Ishikawa (cell line): ENCODE data around the gene ZNF141.

Source experiments
- CEBPB ChIP-seq: IDR thresholded peaks from 2 replicates; pipeline ENCODE4 v1.6.1; 2012
- CREB1 ChIP-seq: IDR thresholded peaks from 2 replicates; pipeline ENCODE4 v1.6.1; 2012; ENCODE audit warnings: low read depth
- EGR1 ChIP-seq: IDR thresholded peaks from 2 replicates; pipeline ENCODE4 v1.6.1; 2012
- EP300 ChIP-seq: IDR thresholded peaks from 2 replicates; pipeline ENCODE4 v1.6.1; 2012; ENCODE audit warnings: borderline replicate concordance
- MAX ChIP-seq: IDR thresholded peaks from 2 replicates; pipeline ENCODE4 v1.6.1; 2012
- NFIC ChIP-seq: IDR thresholded peaks from 2 replicates; pipeline ENCODE4 v1.6.1; 2012
- RAD21 ChIP-seq: IDR thresholded peaks from 2 replicates; pipeline ENCODE4 v1.6.1; 2012; ENCODE audit warnings: low read depth
- REST ChIP-seq: IDR thresholded peaks from 2 replicates; pipeline ENCODE4 v1.6.1; 2012; ENCODE audit warnings: low read depth, mild to moderate bottlenecking
- TAF1 ChIP-seq: IDR thresholded peaks from 2 replicates; pipeline ENCODE4 v1.6.1; 2012; ENCODE audit warnings: low read depth, mild to moderate bottlenecking
- TCF12 ChIP-seq: IDR thresholded peaks from 2 replicates; pipeline ENCODE4 v1.6.1; 2012; ENCODE audit warnings: low read depth
- TEAD4 ChIP-seq: IDR thresholded peaks from 2 replicates; pipeline ENCODE4 v1.6.1; 2012
- USF1 ChIP-seq: IDR thresholded peaks from 2 replicates; pipeline ENCODE4 v1.6.1; 2012
- YY1 ChIP-seq: IDR thresholded peaks from 2 replicates; pipeline ENCODE4 v1.6.1; 2012; ENCODE audit warnings: low read depth
- ZBTB7A ChIP-seq: IDR thresholded peaks from 2 replicates; pipeline ENCODE4 v1.6.1; 2012; ENCODE audit warnings: low read depth

DNA sequence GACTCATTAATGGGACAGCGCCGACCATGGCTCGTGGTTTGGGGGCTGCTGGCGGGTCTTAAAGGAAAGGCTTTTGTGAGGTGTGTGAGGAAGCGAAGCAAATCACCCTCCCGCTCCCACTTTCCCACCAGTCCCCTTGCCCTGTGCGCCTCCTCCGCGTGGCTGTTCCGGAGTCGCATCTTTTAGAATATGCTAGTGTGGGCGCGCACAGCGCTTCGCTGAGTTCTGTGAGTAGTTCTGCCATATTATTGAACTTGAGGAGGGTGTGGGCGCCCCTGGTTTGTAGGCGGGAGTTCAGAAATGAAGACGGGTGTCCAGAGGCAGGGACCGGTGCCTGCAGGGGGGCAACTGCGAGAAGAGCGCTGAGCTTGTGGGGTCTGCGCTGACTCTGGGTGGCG, 49.1 kb downstream of the ZNF141 start:
- TF ChIP-seq YY1 (no peak), TEAD4 (no peak), RAD21 (no peak), TAF1 (no peak), EGR1 (no peak), CEBPB (no peak), USF1 (no peak), TCF12 (no peak), EP300 (no peak), REST (no peak), CREB1 (no peak), ZBTB7A (no peak), MAX (no peak), NFIC (no peak)
